ENCODE results near the gene SMOC2. TPM values are rescaled to one million over a fixed set of nuclear protein-coding genes. Genes with fewer than 3 reads are reported as not detected.

SMOC2 gene
- polyA plus RNA-seq, 1 donor from 2014 or later: 0.50 TPM

GRCh38 chr6:168618546-168619315, 177.7 kb downstream of the SMOC2 start:
- Histone ChIP-seq H3F3A (ENCODE audit: insufficient read depth, low read length, poor library complexity, severe bottlenecking) (no peaks in the 10 kb centered on the region), H3K9me2 (ENCODE audit: insufficient read depth, low read length) (no peaks in the 10 kb centered on the region), H3K79me2 (replicated peaks; ENCODE audit: insufficient read depth, low read length) (no peaks in the 10 kb centered on the region), H2AFZ (ENCODE audit: low read depth, low read length) (no peak overlapping the region), H4K20me1 (ENCODE audit: insufficient read depth) (no peaks in the 10 kb centered on the region), H3K9me3 (ENCODE audit: low read length) (no peaks in the 10 kb centered on the region), H3K27ac (ENCODE audit: low read length) (no peak overlapping the region), H3K36me3 (ENCODE audit: insufficient read depth, low read length) (no peaks in the 10 kb centered on the region), H3K27me3 (ENCODE audit: insufficient read depth, low read depth, low read length) (no peaks in the 10 kb centered on the region), H3K4me3 (ENCODE audit: low read length) (no peak overlapping the region), H3K9ac (ENCODE audit: low read length) (no peak overlapping the region), H3K4me2 (ENCODE audit: low read length) (no peak overlapping the region)
- TF ChIP-seq REST (IDR thresholded peaks at IDR 0.05; ENCODE audit: borderline replicate concordance): no peak
- no peak for TF ChIP-seq TAF1 (IDR thresholded peaks at IDR 0.05; ENCODE audit: low read depth)
- no peak for TF ChIP-seq EZH2 (IDR thresholded peaks at IDR 0.05; ENCODE audit: borderline replicate concordance, insufficient read depth, low read length, poor library complexity, severe bottlenecking)
- TF ChIP-seq SMC3 (conservative IDR thresholded peaks at IDR 0.05; ENCODE audit: poor library complexity): no peak
- no peak for TF ChIP-seq CTCF (IDR thresholded peaks at IDR 0.05; ENCODE audit: poor library complexity, severe bottlenecking)
- TF ChIP-seq MXI1 (conservative IDR thresholded peaks at IDR 0.05; ENCODE audit: poor library complexity, severe bottlenecking): no peak
- no peak for TF ChIP-seq RAD21 (conservative IDR thresholded peaks at IDR 0.05)
- no peak for TF ChIP-seq EP300 (conservative IDR thresholded peaks at IDR 0.05; ENCODE audit: poor library complexity, severe bottlenecking)
- TF ChIP-seq POLR2AphosphoS5 (IDR thresholded peaks at IDR 0.05): no peak

DNA sequence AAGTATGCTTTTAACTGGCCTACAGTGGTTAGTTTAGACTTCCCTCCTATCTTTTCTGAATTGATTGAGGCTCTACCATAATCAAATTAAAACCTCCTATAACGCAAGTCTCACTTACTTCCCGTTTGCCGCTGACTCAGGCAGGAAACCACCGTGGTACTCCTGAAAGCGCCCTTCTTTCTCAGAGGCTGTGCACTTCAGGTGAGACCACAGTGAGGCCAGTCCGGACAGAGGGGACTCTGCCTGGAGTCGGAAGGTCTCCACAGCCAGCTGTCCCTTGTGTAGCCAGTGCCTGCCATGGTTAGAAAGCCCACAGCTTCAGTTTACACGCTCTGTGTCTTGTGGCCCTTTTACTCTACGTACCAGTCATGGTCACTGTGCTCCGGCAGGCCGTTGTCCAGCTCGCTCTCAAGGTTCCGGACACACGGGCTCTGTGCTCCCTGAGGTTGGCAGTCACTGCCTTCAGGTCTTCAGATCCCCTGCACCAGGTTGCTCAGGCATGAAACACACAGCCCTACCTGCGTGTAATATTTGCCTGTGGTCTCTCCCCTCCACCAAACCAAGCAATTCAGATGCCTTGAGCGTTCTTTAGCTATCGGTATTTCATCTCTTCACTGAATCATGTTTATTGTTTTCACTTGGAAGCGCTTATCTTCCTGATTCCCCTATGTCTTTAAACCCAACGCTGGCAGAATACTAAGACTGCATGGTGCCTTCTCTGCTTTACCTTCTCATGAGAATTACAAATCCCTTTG, 178.8 kb downstream of the SMOC2 start:
- no peak for TF ChIP-seq REST (IDR thresholded peaks at IDR 0.05; ENCODE audit: borderline replicate concordance)
- no peak for TF ChIP-seq POLR2AphosphoS5 (IDR thresholded peaks at IDR 0.05)
- no peak for TF ChIP-seq MXI1 (conservative IDR thresholded peaks at IDR 0.05; ENCODE audit: poor library complexity, severe bottlenecking)
- TF ChIP-seq EP300 (conservative IDR thresholded peaks at IDR 0.05; ENCODE audit: poor library complexity, severe bottlenecking): no peak
- TF ChIP-seq SMC3 (conservative IDR thresholded peaks at IDR 0.05; ENCODE audit: poor library complexity): no peak
- no peak for TF ChIP-seq TAF1 (IDR thresholded peaks at IDR 0.05; ENCODE audit: low read depth)
- TF ChIP-seq CTCF (IDR thresholded peaks at IDR 0.05; ENCODE audit: poor library complexity, severe bottlenecking): no peak
- TF ChIP-seq RAD21 (conservative IDR thresholded peaks at IDR 0.05): no peak
- TF ChIP-seq EZH2 (IDR thresholded peaks at IDR 0.05; ENCODE audit: borderline replicate concordance, insufficient read depth, low read length, poor library complexity, severe bottlenecking): no peak
- Histone ChIP-seq H3K27me3 (ENCODE audit: insufficient read depth, low read depth, low read length) (no peaks in the 10 kb centered on the region), H3K36me3 (ENCODE audit: insufficient read depth, low read length) (no peaks in the 10 kb centered on the region), H3K9me3 (ENCODE audit: low read length) (no peaks in the 10 kb centered on the region), H3K9ac (ENCODE audit: low read length) (no peak overlapping the region), H3K4me2 (ENCODE audit: low read length) (no peak overlapping the region), H3F3A (ENCODE audit: insufficient read depth, low read length, poor library complexity, severe bottlenecking) (no peaks in the 10 kb centered on the region), H3K9me2 (ENCODE audit: insufficient read depth, low read length) (no peaks in the 10 kb centered on the region), H3K79me2 (replicated peaks; ENCODE audit: insufficient read depth, low read length) (no peaks in the 10 kb centered on the region), H2AFZ (ENCODE audit: low read depth, low read length) (no peak overlapping the region), H3K4me3 (ENCODE audit: low read length) (no peak overlapping the region), H4K20me1 (ENCODE audit: insufficient read depth) (no peaks in the 10 kb centered on the region), H3K27ac (ENCODE audit: low read length) (no peak overlapping the region)
